HUES6 (cell line): ENCODE results near the gene ASB5.
"Not testable (repeated sequence)": the region's sequence is repeated elsewhere in the genome, so short reads cannot be mapped to it uniquely, and the experiment has no call there.

Experiments used
- H3K27ac ChIP-seq: 2 replicates; pipeline ENCODE4 v1.7.0; 2013; ENCODE audit warnings: low read depth, mild to moderate bottlenecking, low read length, inconsistent platforms
- H3K27me3 ChIP-seq: 2 replicates; pipeline ENCODE4 v1.6.1; 2013; ENCODE audit warnings: low read length; ENCODE audit not compliant: control insufficient read depth, insufficient read depth
- H3K36me3 ChIP-seq: 2 replicates; pipeline ENCODE4 v1.6.1; 2013; ENCODE audit warnings: low read length; ENCODE audit not compliant: control insufficient read depth, insufficient read depth
- H3K4me1 ChIP-seq: 2 replicates; pipeline ENCODE4 v1.6.1; 2013; ENCODE audit warnings: low read length; ENCODE audit not compliant: control insufficient read depth, insufficient read depth
- H3K4me3 ChIP-seq: 2 replicates; pipeline ENCODE4 v1.5.1; 2013; ENCODE audit warnings: low read depth, low read length
- H3K9ac ChIP-seq: one replicate; pipeline ENCODE4 v1.6.1; 2013; ENCODE audit warnings: mild to moderate bottlenecking, low read length
- H3K9me3 ChIP-seq: 2 replicates; pipeline ENCODE4 v1.6.1; 2013; ENCODE audit warnings: low read depth, low read length; ENCODE audit not compliant: control insufficient read depth, insufficient read depth

Gene ASB5

DNA sequence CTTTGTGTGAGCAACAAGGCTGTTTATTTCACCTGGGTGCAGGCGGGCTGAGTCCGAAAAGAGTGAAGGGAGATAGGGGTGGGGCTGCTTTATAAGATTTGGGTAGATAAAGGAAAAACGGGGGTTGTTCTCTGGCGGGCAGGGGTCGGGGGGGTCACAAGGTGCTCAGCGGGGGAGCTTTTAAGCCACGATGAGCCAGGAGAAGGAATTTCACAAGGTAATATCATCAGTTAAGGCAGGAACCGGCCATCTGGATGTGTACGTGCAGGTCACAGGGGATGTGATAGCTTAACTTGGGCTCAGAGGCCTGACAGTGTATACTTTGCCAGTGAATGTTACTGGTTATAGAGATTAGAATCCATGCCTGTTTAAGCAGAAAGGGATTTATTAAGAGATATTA, 31.0 kb upstream of the ASB5 start:
- no peak overlapping the region for H3K27ac ChIP-seq

DNA sequence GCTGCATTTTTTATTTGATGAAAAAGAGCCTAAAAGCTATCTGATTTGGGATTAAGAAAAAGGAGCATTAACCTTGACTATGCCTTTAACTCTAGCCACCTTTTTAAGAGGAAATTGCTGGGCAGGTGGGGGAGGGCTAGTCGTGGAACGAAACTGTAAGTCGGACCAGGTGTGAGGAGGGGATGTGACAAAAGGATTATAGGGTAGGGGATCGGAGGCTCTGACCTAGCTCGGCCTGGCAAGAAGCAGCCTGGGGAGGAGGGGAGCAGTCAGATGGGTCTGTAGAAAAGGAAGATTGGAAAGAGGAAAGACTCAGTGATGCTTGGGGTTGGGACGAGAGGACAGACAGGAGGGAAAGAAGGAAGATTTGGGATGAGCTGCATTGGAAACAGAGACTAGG, 29.6 kb upstream of the ASB5 start:
- Histone ChIP-seq H3K27me3 (no peaks in the 10 kb centered on the region), H3K4me1 (peaks cover 4% of the 10 kb centered on the region; the same call in 1 of the 2 replicates), H3K4me3 (no peak overlapping the region), H3K9me3 (no peaks in the 10 kb centered on the region), H3K27ac (no peak overlapping the region), H3K9ac (no peak overlapping the region), H3K36me3 (no peaks in the 10 kb centered on the region)

More for the DNA sequence above, 31.0 kb upstream of the ASB5 start:
- peaks cover 10% of the 10 kb centered on the region; the same call in 1 of the 2 replicates for H3K4me1 ChIP-seq
- H3K9me3 ChIP-seq = no peaks in the 10 kb centered on the region
- peaks cover 3% of the 10 kb centered on the region; the same call in 1 of the 2 replicates for H3K27me3 ChIP-seq
- H3K4me3 ChIP-seq = no peak overlapping the region
- H3K9ac ChIP-seq = no peak overlapping the region
- no peaks in the 10 kb centered on the region for H3K36me3 ChIP-seq

DNA sequence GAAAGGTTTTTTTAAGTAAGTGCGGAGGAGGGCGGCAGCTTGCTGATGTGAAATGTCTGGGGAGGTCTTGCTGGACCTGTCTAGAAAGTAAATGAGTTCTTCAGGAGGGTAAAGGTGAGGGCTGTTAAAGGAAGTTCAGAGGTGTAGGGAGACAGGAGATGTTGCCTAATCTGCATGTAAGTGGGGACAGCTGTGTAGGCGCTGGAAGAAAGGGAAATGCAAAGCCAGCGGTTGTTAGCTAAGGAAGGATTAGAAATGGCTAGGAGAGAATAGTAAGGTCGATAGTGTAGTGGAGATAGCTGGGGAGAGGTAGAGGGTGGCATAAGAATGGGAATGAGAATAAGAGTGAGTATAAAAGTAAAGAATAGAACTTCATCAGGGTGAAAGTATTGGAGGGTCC, 26.9 kb upstream of the ASB5 start:
- not testable (repeated sequence) for H3K27ac ChIP-seq, H3K27me3 ChIP-seq, H3K9me3 ChIP-seq, H3K9ac ChIP-seq, H3K4me1 ChIP-seq, H3K4me3 ChIP-seq, H3K36me3 ChIP-seq

DNA sequence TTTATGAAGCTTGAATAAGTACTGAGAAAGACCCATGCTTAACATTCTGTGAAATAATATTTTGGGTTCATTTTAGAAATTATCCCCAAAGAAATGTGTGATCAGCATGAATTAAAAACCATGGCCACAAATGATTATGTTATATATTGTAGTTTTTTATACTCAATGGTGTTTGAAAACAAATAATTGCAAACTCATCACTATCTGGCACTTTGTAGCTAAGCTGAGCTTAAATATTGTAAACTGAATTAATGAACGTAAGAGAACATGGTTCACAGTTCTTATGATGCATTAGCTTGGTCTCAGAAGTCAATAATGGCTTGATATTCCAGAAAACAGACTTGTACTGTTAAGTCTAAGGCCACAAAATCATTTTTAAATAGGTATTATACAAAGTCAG, 24.6 kb upstream of the ASB5 start:
- H3K4me1 ChIP-seq = 0 out of 2 replicates have a peak, but pooled peaks cover 4% of the 10 kb centered on the region
- H3K27ac ChIP-seq = no peak overlapping the region
- no peaks in the 10 kb centered on the region for H3K9me3 ChIP-seq
- no peaks in the 10 kb centered on the region for H3K27me3 ChIP-seq
- H3K9ac ChIP-seq = no peak overlapping the region
- no peaks in the 10 kb centered on the region for H3K36me3 ChIP-seq
- H3K4me3 ChIP-seq = no peak overlapping the region

DNA sequence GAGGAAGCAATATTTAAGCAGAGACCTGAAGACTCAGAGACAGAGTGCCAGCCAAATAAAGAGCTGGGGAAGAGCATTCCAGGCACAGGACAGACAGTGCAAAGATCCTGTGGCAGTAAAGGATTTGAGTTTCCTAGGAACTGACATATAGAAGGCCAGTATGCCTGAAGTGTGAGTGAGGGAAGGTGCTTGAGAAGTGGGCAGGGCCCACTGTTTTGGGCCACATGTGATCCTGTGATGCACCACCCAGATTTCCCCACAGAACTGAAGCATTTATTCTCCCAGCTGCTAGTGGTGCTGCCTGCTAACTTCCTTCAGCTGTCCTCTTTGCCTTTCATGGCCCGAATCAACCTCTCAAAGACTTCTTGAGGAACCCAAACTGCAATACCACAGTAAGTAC, 23.9 kb upstream of the ASB5 start:
- Histone ChIP-seq H3K9me3 (no peaks in the 10 kb centered on the region), H3K4me3 (no peak overlapping the region), H3K36me3 (no peaks in the 10 kb centered on the region), H3K27ac (no peak overlapping the region), H3K9ac (no peak overlapping the region), H3K27me3 (no peaks in the 10 kb centered on the region), H3K4me1 (peaks cover 4% of the 10 kb centered on the region; the same call in 1 of the 2 replicates)

DNA sequence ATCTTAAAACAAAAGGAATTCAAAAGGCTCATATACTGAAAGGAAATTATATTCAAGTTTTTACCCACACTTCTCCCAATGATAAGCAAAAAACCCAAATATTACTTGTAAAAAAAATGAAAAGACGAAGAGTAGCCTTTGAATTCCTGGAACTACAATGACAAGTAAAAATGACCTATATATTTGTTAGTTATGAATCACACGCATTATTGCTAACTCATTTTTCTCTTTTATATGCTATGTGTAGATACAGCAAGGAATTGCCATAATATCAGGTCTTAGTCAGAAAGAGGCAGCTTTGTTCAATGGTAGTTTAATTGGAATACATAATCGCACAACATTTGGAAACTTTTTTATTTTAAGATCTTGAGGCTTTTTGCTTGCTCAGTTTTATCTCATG, 22.7 kb upstream of the ASB5 start:
- H3K4me1 ChIP-seq = peaks cover 4% of the 10 kb centered on the region; the same call in 1 of the 2 replicates
- H3K9ac ChIP-seq = no peak overlapping the region
- H3K4me3 ChIP-seq = no peak overlapping the region
- H3K27me3 ChIP-seq = no peaks in the 10 kb centered on the region
- no peaks in the 10 kb centered on the region for H3K9me3 ChIP-seq
- H3K36me3 ChIP-seq = no peaks in the 10 kb centered on the region
- no peak overlapping the region for H3K27ac ChIP-seq

DNA sequence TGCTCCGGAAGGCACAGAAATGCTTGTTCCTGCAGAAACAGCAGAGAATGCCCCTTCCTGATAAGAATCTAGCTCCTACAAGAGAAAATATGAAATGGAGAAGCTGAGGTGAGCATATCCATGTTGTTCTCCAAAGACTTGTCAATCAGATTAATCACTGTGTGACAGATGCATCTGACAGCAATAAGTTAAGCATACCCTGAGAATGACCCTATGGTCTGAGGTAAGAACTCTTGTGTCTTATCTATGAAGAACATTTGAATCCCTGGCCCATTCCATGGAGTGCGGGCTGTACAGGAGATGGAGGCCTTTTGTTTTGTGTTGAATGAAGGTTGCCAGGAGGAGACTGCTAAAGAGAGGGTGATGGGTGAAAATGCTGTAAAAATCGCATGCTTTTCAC, 21.5 kb upstream of the ASB5 start:
- H3K4me3 ChIP-seq = no peak overlapping the region
- H3K36me3 ChIP-seq = no peaks in the 10 kb centered on the region
- H3K9ac ChIP-seq = no peak overlapping the region
- H3K4me1 ChIP-seq = no peaks in the 10 kb centered on the region; the same call in 1 of the 2 replicates
- no peaks in the 10 kb centered on the region for H3K27me3 ChIP-seq
- no peak overlapping the region for H3K27ac ChIP-seq
- no peaks in the 10 kb centered on the region for H3K9me3 ChIP-seq

DNA sequence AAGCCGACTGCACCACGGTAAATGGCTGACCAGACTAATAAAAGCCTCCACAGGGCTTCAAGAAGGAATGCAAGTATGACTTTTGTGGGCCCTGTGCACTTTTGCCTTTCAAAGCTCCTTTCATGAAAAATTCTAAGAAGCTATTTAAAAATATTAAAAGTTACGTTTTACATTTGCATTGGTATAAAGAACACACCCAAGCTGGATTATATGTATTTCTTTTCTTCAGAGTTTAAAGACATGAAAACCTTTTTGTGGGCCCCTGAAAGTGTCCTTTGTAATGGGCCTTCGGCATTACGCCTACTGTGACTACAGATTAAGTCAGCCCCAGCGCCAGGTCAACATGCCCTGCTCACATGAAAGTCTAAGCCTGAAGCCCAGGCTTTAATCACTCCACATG, 20.5 kb upstream of the ASB5 start:
- no peaks in the 10 kb centered on the region for H3K27me3 ChIP-seq
- H3K4me1 ChIP-seq = no peaks in the 10 kb centered on the region; the same call in 1 of the 2 replicates
- no peaks in the 10 kb centered on the region for H3K9me3 ChIP-seq
- H3K27ac ChIP-seq = no peak overlapping the region
- H3K36me3 ChIP-seq = no peaks in the 10 kb centered on the region
- H3K4me3 ChIP-seq = no peak overlapping the region
- no peak overlapping the region for H3K9ac ChIP-seq

DNA sequence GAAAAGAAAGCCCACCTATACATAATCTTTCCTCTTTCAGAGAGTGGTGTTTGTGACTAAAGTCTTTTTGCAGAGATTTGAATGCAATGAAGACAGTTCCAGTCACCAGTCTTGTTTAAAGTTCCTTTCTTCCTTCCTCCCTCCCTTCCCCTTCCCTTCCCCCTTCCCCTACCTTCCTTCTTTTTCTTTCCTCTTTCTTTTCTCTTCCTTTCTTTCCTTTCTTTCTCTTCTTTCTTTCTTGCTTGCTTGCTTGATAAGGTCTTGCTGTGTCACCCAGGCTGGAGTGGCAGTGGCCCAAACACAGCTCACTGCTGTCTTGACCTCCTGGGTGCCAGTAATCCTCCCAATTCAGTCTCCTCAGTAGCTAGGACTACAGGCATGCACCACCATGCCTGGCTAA, 19.0 kb upstream of the ASB5 start:
- Histone ChIP-seq H3K4me3 (no peak overlapping the region), H3K9me3 (no peaks in the 10 kb centered on the region), H3K27ac (no peak overlapping the region), H3K4me1 (no peaks in the 10 kb centered on the region; the same call in 1 of the 2 replicates), H3K36me3 (no peaks in the 10 kb centered on the region), H3K27me3 (no peaks in the 10 kb centered on the region), H3K9ac (no peak overlapping the region)

DNA sequence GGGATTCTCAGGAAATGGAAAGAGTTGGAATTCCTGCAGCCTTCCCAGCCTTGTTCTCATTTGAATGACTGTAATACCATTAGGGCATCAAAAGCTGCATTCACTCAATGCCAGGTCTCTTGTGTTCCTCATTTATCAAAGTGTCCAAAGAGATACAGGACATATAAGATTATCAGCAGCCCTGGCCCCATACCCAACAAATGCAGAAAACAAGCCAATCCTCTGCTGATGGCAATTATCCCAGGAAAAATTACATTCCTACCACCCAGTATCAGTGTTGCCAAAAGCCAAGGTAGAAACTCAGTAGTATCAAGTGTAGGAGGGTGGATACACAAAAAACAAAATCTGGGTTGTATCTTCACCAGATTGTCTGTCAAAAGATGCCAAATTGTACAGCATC, 18.5 kb upstream of the ASB5 start:
- no peaks in the 10 kb centered on the region for H3K36me3 ChIP-seq
- H3K4me3 ChIP-seq = no peak overlapping the region
- H3K27ac ChIP-seq = no peak overlapping the region
- no peaks in the 10 kb centered on the region; the same call in 1 of the 2 replicates for H3K4me1 ChIP-seq
- no peaks in the 10 kb centered on the region for H3K27me3 ChIP-seq
- no peak overlapping the region for H3K9ac ChIP-seq
- no peaks in the 10 kb centered on the region for H3K9me3 ChIP-seq

DNA sequence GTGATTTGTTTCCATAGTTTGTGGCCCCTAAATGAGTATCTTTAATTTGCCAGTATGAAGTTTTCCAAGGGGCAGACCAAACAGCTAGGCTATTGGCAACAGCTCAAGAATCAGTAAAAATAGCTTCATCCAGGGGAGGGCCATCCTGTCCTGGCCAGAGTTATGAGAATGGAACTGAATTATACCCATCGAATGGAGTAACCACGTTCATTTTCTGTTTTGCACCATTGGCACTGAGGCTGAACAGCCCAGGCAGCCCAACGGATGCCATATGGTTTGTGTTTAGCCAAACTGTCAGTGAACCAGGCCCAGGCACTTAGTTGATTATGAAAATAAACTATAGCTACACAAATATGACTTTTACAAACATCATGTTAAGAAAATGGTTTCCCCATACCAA, 17.7 kb upstream of the ASB5 start:
- Histone ChIP-seq H3K4me1 (no peaks in the 10 kb centered on the region; the same call in 1 of the 2 replicates), H3K27me3 (no peaks in the 10 kb centered on the region), H3K4me3 (no peak overlapping the region), H3K9me3 (no peaks in the 10 kb centered on the region), H3K9ac (no peak overlapping the region), H3K36me3 (no peaks in the 10 kb centered on the region), H3K27ac (no peak overlapping the region)

DNA sequence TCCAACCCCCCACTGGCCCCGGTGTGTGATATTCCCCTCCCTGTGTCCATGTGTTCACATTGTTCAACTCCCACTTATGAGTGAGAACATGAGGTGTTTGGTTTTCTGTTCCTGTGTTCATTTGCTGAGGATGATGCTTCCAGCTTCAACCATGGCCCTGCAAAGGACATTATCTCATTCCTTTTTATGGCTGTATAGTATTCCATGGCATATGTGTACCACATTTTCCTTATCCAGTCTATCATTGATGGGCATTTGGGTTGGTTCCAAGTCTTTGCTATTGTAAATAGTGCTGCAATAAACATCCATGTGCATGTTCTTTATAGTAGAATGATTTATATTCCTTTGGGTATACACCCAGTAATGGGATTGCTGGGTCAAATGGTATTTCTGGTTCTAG, 10.5 kb upstream of the ASB5 start:
- not testable (repeated sequence) for H3K36me3 ChIP-seq, H3K9me3 ChIP-seq, H3K4me1 ChIP-seq, H3K27ac ChIP-seq, H3K4me3 ChIP-seq, H3K9ac ChIP-seq, H3K27me3 ChIP-seq
